Measurements from ENCODE around the gene KIF13A.
"Not testable (repeated sequence)": the region's sequence is repeated elsewhere in the genome, so short reads cannot be mapped to it uniquely, and the experiment has no call there.

The KIF13A gene

DNA sequence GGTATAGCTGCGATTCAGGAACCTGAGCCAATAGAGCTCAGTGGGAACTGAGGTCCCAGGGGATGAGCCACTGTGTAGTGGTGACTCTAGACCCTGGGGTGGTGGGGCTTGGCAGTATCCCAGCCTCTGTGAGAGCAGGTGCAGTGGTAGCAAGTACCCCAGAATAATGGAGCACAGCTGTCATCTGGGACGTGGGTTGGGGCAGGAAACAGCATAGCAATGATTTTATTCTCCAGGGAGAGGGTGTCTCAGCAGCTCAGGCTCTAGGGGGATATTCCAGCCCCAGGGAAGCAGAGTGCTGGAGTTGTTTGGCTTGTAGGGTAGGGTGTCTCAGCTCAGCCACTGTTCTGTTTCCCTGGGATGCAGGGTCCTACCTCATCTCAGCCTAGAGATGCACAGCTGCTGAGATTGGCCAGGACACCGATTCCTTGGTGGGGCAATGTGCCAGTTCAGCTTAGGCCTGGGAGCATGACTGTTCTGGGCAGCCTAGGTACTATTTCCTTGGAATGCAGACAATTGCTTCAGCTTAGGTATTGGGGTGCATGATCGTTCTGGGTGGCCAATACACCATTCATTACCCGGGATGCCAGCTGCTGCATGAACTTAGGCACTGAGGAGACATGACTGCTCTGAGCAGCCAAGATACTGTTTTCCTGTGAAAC is 246.7 kb downstream of the KIF13A start:
- no peak for TF ChIP-seq SPI1 (IDR thresholded peaks at IDR 0.05; ENCODE audit: borderline replicate concordance, low read depth)
- TF ChIP-seq, protein P1, sequence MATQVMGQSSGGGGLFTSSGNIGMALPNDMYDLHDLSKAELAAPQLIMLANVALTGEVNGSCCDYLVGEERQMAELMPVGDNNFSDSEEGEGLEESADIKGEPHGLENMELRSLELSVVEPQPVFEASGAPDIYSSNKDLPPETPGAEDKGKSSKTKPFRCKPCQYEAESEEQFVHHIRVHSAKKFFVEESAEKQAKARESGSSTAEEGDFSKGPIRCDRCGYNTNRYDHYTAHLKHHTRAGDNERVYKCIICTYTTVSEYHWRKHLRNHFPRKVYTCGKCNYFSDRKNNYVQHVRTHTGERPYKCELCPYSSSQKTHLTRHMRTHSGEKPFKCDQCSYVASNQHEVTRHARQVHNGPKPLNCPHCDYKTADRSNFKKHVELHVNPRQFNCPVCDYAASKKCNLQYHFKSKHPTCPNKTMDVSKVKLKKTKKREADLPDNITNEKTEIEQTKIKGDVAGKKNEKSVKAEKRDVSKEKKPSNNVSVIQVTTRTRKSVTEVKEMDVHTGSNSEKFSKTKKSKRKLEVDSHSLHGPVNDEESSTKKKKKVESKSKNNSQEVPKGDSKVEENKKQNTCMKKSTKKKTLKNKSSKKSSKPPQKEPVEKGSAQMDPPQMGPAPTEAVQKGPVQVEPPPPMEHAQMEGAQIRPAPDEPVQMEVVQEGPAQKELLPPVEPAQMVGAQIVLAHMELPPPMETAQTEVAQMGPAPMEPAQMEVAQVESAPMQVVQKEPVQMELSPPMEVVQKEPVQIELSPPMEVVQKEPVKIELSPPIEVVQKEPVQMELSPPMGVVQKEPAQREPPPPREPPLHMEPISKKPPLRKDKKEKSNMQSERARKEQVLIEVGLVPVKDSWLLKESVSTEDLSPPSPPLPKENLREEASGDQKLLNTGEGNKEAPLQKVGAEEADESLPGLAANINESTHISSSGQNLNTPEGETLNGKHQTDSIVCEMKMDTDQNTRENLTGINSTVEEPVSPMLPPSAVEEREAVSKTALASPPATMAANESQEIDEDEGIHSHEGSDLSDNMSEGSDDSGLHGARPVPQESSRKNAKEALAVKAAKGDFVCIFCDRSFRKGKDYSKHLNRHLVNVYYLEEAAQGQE (IDR thresholded peaks at IDR 0.05; ENCODE audit: insufficient replicate concordance, low read depth) = no peak
- no peak for TF ChIP-seq GABPA (IDR thresholded peaks at IDR 0.05; ENCODE audit: low read depth)
- TF ChIP-seq, protein P2, sequence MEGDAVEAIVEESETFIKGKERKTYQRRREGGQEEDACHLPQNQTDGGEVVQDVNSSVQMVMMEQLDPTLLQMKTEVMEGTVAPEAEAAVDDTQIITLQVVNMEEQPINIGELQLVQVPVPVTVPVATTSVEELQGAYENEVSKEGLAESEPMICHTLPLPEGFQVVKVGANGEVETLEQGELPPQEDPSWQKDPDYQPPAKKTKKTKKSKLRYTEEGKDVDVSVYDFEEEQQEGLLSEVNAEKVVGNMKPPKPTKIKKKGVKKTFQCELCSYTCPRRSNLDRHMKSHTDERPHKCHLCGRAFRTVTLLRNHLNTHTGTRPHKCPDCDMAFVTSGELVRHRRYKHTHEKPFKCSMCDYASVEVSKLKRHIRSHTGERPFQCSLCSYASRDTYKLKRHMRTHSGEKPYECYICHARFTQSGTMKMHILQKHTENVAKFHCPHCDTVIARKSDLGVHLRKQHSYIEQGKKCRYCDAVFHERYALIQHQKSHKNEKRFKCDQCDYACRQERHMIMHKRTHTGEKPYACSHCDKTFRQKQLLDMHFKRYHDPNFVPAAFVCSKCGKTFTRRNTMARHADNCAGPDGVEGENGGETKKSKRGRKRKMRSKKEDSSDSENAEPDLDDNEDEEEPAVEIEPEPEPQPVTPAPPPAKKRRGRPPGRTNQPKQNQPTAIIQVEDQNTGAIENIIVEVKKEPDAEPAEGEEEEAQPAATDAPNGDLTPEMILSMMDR (IDR thresholded peaks at IDR 0.05; ENCODE audit: insufficient read depth, low read length) = no peak
- TF ChIP-seq POLR2AphosphoS5 (IDR thresholded peaks at IDR 0.05; ENCODE audit: low read depth) = no peak
- Histone ChIP-seq H3K27ac (replicated peaks) (no peak overlapping the region), H3K4me3 (replicated peaks; ENCODE audit: insufficient read depth, low read length) (no peak overlapping the region), H3K27me3 (ENCODE audit: insufficient read depth, poor library complexity, severe bottlenecking) (no peaks in the 10 kb centered on the region)
- no peak for DNase-seq (ENCODE audit: low read depth in 1 of 2, low spot score in 1 of 2)

DNA sequence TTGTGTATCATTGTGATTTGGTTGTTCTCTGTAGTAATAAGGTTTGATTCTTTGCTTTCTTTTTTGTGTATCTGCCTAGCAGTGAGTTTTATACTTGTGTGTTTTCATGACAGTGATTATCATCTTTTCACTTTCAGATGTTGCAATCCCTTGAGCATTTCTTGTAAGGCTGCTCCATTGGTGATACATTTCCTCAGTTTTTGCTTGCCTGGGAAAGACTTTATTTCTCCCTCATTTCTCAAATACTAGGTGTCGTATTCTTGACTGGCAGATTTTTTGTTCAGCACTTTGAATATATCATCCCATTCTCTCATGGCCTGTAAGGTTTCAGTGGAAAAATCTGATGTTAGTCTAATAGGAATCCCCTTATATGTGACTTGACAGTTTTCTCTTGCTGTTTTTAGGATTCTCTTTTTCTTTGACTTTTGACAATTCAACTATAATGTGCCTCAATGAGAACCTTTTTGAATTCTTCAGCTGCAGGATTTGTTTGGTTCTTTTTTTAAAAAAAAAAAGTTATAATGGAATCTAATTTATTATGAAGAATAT is 249.7 kb downstream of the KIF13A start:
- Histone ChIP-seq H3K4me3 (replicated peaks; ENCODE audit: insufficient read depth, low read length) (no peak overlapping the region), H3K27me3 (ENCODE audit: insufficient read depth, poor library complexity, severe bottlenecking) (no peaks in the 10 kb centered on the region), H3K27ac (replicated peaks) (no peak overlapping the region)
- no peak for DNase-seq (ENCODE audit: low read depth in 1 of 2, low spot score in 1 of 2)
- TF ChIP-seq, protein P1 (IDR thresholded peaks at IDR 0.05; ENCODE audit: insufficient replicate concordance, low read depth) = no peak
- TF ChIP-seq SPI1 (IDR thresholded peaks at IDR 0.05; ENCODE audit: borderline replicate concordance, low read depth) = no peak
- TF ChIP-seq GABPA (IDR thresholded peaks at IDR 0.05; ENCODE audit: low read depth) = no peak
- TF ChIP-seq POLR2AphosphoS5 (IDR thresholded peaks at IDR 0.05; ENCODE audit: low read depth) = no peak
- TF ChIP-seq, protein P2 (IDR thresholded peaks at IDR 0.05; ENCODE audit: insufficient read depth, low read length) = no peak

DNA sequence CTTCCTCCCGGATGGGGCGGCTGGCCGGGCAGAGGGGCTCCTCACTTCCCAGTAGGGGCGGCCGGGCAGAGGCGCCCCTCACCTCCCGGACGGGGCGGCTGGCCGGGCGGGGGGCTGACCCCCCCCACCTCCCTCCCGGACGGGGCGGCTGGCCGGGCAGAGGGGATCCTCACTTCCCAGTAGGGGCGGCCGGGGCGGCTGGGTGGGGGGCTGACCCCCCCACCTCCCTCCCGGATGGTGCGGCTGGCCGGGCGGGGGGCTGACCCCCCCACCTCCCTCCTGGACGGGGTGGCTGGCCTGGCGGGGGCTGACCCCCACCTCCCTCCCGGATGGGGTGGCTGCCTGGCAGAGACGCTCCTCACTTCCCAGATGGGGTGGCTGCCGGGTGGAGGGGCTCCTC is 252.1 kb downstream of the KIF13A start:
- H3K27ac ChIP-seq (replicated peaks); DNase-seq (ENCODE audit: low read depth in 1 of 2, low spot score in 1 of 2): not testable (repeated sequence)

DNA sequence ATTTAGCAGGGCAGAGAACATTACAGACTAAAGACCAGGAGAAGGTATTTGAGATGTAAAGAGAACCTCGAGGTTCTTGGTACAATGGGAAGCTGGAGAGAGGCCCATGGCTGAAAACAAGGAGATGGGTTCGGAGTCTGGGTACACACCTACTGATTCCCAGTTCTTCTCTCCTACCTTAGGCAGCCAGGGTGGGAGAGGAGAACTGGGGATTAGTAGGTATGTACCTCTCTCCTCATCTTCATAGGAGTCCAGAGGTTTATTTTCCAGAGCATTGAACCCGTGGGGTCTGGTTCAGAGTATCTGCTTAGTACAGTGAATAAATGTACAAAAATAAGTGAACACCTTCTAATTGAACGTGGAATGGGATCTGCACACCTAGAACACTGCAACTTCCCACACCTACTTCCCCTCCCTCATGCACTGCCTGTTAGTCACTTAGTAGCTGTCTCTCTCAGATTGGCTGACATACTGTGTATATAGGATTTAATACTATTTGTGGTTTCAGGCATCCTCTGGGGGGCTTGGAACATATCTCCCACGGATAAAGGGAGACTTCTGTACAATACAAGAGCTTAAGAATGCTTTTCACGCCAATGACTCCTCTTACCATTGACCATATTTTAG is 257.2 kb downstream of the KIF13A start:
- Histone ChIP-seq H3K27ac (replicated peaks) (no peak overlapping the region), H3K27me3 (ENCODE audit: insufficient read depth, poor library complexity, severe bottlenecking) (no peaks in the 10 kb centered on the region), H3K4me3 (replicated peaks; ENCODE audit: insufficient read depth, low read length) (no peak overlapping the region)
- TF ChIP-seq, protein P2 (IDR thresholded peaks at IDR 0.05; ENCODE audit: insufficient read depth, low read length) = no peak
- TF ChIP-seq GABPA (IDR thresholded peaks at IDR 0.05; ENCODE audit: low read depth) (no peak), SPI1 (IDR thresholded peaks at IDR 0.05; ENCODE audit: borderline replicate concordance, low read depth) (no peak), POLR2AphosphoS5 (IDR thresholded peaks at IDR 0.05; ENCODE audit: low read depth) (no peak)
- TF ChIP-seq, protein P1 (IDR thresholded peaks at IDR 0.05; ENCODE audit: insufficient replicate concordance, low read depth) = no peak
- DNase-seq (ENCODE audit: low read depth in 1 of 2, low spot score in 1 of 2) = no peak

More for the DNA sequence above, 252.1 kb downstream of the KIF13A start:
- not testable (repeated sequence) for H3K4me3 ChIP-seq (replicated peaks; ENCODE audit: insufficient read depth, low read length); H3K27me3 ChIP-seq (ENCODE audit: insufficient read depth, poor library complexity, severe bottlenecking)

Measured in HL-60 (cell line).